ENCODE measurements around the gene BRME1. TPM values are rescaled to one million over a fixed set of nuclear protein-coding genes. Genes with fewer than 3 reads are reported as not detected.

Gene BRME1
- total RNA-seq, 4 donors from 2014 or later: 0.34 to 1.7 (median 1.0) TPM

- no peak for DNase-seq
- WGBS, 2 donors: 91 to 95% methylated on average over 13 to 14 of the region's 16 CpGs
- H3K27ac ChIP-seq: no peak overlapping the region
- intact Hi-C loops (cut with DNase I): no loop called here
- H3K4me3 ChIP-seq (replicated peaks in 1 of 3): no peak overlapping the region
- TF ChIP-seq POLR2A (IDR thresholded peaks at IDR 0.05) (no peak), CTCF (IDR thresholded peaks at IDR 0.05) (no peak)
- H3K27me3 ChIP-seq: no peaks in the 10 kb centered on the region
- peaks cover 0 to 12% of the 10 kb centered on the region in 2 donors for H3K4me1 ChIP-seq
- no peaks in the 10 kb centered on the region for H3K9me3 ChIP-seq
- no peaks in the 10 kb centered on the region for H3K36me3 ChIP-seq
Observed at GRCh38 chr19:13888281-13888680, 17.6 kb downstream of the BRME1 start.

GRCh38 chr19:13887517-13887916 lies 18.4 kb downstream of the BRME1 start:
- Histone ChIP-seq H3K9me3 (no peaks in the 10 kb centered on the region), H3K4me1 (peaks cover 0 to 12% of the 10 kb centered on the region in 2 donors), H3K27me3 (no peaks in the 10 kb centered on the region), H3K4me3 (replicated peaks in 1 of 3) (no peak overlapping the region), H3K27ac (no peak overlapping the region), H3K36me3 (no peaks in the 10 kb centered on the region)
- 82 to 85% methylated on average over 5 of the region's 5 CpGs for WGBS, 2 donors
- TF ChIP-seq POLR2A (IDR thresholded peaks at IDR 0.05) (no peak), CTCF (IDR thresholded peaks at IDR 0.05) (no peak)
- no peak for DNase-seq
- intact Hi-C loops (cut with DNase I): no loop called here

- no peak for DNase-seq
- Histone ChIP-seq H3K27me3 (no peaks in the 10 kb centered on the region), H3K9me3 (no peaks in the 10 kb centered on the region), H3K36me3 (no peaks in the 10 kb centered on the region), H3K4me1 (peaks cover 0 to 14% of the 10 kb centered on the region in 2 donors), H3K4me3 (replicated peaks in 1 of 3) (no peak overlapping the region), H3K27ac (no peak overlapping the region)
- no peak for TF ChIP-seq POLR2A (IDR thresholded peaks at IDR 0.05)
- no peak for TF ChIP-seq CTCF (IDR thresholded peaks at IDR 0.05)
- intact Hi-C loops (cut with DNase I): no loop called here
- 74 to 85% methylated on average over 8 to 16 of the region's 16 CpGs for WGBS, 2 donors
Observed at GRCh38 chr19:13887018-13887436, 18.9 kb downstream of the BRME1 start.

GRCh38 chr19:13885826-13886365 lies 20.0 kb downstream of the BRME1 start:
- intact Hi-C loops (cut with DNase I): no loop called here
- H3K4me1 ChIP-seq: peaks cover 0 to 25% of the 10 kb centered on the region in 2 donors
- no peak overlapping the region for H3K27ac ChIP-seq
- no peak for DNase-seq
- H3K36me3 ChIP-seq: no peaks in the 10 kb centered on the region
- 86 to 90% methylated on average over 20 of the region's 20 CpGs for WGBS, 2 donors
- TF ChIP-seq POLR2A (IDR thresholded peaks at IDR 0.05): no peak
- no peak for TF ChIP-seq CTCF (IDR thresholded peaks at IDR 0.05)
- H3K9me3 ChIP-seq: no peaks in the 10 kb centered on the region
- no peak overlapping the region for H3K4me3 ChIP-seq (replicated peaks in 1 of 3)
- no peaks in the 10 kb centered on the region for H3K27me3 ChIP-seq

- TF ChIP-seq POLR2A (IDR thresholded peaks at IDR 0.05) (no peak), CTCF (IDR thresholded peaks at IDR 0.05) (peak in 1 of 6 experiments; percentile 27)
- WGBS, 2 donors: 41 to 46% methylated on average over 24 to 25 of the region's 26 CpGs
- no peaks in the 10 kb centered on the region for H3K27me3 ChIP-seq
- peaks cover 6 to 32% of the 10 kb centered on the region in 2 donors for H3K4me1 ChIP-seq
- H3K27ac ChIP-seq: no peak overlapping the region
- intact Hi-C loops (cut with DNase I): no loop called here
- H3K9me3 ChIP-seq: no peaks in the 10 kb centered on the region
- DNase-seq: peak; percentile 67 to 73
- H3K36me3 ChIP-seq: no peaks in the 10 kb centered on the region
- peak overlapping the region in 1 of 3 donors; percentile 10 for H3K4me3 ChIP-seq (replicated peaks in 1 of 3)
Observed at GRCh38 chr19:13884726-13885591, 21.0 kb downstream of the BRME1 start.
